ENCODE measurements around the gene ARPC5. TPM values are rescaled to one million over a fixed set of nuclear protein-coding genes. Genes with fewer than 3 reads are reported as not detected.

Gene ARPC5
- total RNA-seq, 4 donors from 2014 or later, result 71.8 to 102 (median 78.7) TPM

DNA sequence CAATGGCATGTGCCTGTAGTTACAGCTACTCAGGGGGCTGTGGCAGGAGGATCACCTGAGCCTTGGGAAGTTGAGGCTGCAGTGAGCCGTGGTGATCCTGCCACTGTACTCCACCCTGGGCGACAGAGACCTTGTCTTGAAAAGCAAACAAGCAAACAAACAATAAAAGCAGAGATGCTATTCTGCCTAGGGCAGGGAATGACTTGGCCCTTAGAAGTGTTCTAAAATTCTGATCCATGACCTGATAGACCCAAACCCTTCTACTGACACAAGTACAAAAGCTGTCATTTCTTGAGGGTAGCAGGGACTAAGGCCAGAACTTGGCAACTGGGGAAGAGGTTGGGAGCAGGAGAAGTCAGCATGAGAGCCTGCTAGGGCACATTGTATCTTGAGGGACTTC lies 29.7 kb downstream of the ARPC5 start:
- DNase-seq (ENCODE audit: low spot score in 2 of 2), result no peak
- Histone ChIP-seq H3K9me3 (no peaks in the 10 kb centered on the region), H3K4me3 (no peak overlapping the region), H3K27me3 (no peaks in the 10 kb centered on the region), H3K27ac (no peak overlapping the region), H3K36me3 (no peaks in the 10 kb centered on the region), H3K4me1 (peaks cover 0 to 40% (median 17%) of the 10 kb centered on the region in 4 donors)
- 92 to 100% methylated on average over 2 of the region's 2 CpGs for WGBS, 2 donors
- TF ChIP-seq EP300 (IDR thresholded peaks at IDR 0.05) (no peak), POLR2A (IDR thresholded peaks at IDR 0.05) (no peak)
- TF ChIP-seq, protein P1, sequence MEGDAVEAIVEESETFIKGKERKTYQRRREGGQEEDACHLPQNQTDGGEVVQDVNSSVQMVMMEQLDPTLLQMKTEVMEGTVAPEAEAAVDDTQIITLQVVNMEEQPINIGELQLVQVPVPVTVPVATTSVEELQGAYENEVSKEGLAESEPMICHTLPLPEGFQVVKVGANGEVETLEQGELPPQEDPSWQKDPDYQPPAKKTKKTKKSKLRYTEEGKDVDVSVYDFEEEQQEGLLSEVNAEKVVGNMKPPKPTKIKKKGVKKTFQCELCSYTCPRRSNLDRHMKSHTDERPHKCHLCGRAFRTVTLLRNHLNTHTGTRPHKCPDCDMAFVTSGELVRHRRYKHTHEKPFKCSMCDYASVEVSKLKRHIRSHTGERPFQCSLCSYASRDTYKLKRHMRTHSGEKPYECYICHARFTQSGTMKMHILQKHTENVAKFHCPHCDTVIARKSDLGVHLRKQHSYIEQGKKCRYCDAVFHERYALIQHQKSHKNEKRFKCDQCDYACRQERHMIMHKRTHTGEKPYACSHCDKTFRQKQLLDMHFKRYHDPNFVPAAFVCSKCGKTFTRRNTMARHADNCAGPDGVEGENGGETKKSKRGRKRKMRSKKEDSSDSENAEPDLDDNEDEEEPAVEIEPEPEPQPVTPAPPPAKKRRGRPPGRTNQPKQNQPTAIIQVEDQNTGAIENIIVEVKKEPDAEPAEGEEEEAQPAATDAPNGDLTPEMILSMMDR (IDR thresholded peaks at IDR 0.05), result no peak

DNA sequence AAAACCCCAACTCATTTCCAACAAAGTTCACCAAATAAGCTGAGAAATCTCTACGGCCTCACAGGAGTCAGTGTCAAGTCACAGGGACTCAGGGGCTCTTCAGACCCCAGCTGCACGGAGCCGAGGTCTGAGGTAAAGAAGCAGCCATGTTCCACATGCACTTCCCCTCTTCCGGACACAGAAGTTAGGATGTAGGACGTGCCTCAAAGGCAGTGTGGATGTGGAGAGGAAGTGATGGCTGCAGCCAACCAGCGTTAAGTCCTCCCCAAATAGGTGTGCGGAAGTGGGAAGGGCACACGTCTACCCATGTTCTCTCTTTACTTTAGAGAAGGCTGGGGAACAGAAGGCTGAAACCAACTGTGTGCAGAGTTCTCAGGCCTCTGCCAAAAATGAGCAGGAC lies 30.8 kb downstream of the ARPC5 start:
- TF ChIP-seq, protein P1 (IDR thresholded peaks at IDR 0.05), result no peak
- no peak for TF ChIP-seq EP300 (IDR thresholded peaks at IDR 0.05)
- TF ChIP-seq POLR2A (IDR thresholded peaks at IDR 0.05), result no peak
- 86 to 89% methylated on average over 8 of the region's 8 CpGs for WGBS, 2 donors
- Histone ChIP-seq H3K4me1 (peaks cover 0 to 29% (median 13%) of the 10 kb centered on the region in 4 donors), H3K27me3 (no peaks in the 10 kb centered on the region), H3K4me3 (no peak overlapping the region), H3K36me3 (no peaks in the 10 kb centered on the region), H3K27ac (peak overlapping the region in 2 of 4 donors; percentile 53 to 60), H3K9me3 (no peaks in the 10 kb centered on the region)
- no peak for DNase-seq (ENCODE audit: low spot score in 2 of 2)

DNA sequence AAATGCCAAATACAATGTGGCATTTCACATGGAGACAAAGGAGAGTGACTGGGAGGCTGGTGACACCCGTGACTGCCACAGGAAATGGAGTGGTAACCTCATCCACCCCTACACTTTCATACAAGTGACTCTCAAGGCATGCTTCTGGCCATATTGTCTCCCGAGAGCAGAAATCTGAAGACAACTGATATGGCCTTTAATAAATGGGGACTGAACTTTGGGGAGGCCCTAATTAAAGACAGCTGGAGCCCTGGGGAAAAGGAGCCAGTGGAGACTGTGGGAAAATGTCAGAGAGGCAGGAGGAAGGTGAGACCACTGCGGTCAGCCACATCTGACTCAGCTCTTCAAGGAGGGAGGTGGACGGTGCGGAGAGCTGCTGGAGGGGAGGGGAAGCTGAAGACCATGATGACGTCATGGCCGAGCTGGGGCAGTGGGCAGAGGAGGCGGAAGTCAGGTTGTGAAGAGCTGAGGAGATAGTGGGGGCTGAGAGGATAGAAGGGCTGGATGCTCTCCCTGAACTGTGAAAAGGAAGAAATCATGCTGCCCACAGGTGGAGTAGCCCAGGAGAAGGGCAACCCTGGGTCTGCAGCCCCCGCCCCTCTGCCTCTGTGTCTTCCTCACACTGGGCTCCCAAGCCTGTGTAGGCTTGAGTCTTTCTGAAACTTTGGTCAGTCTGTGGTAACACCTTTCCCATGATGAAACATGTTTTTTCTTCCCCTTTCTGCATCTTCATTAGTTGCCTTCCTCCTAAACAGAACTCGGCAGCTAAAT lies 31.4 kb downstream of the ARPC5 start:
- H3K4me1 ChIP-seq, result peaks cover 0 to 23% (median 11%) of the 10 kb centered on the region in 4 donors
- peak overlapping the region in 2 of 4 donors; percentile 53 to 60 for H3K27ac ChIP-seq
- no peaks in the 10 kb centered on the region for H3K9me3 ChIP-seq
- H3K36me3 ChIP-seq, result no peaks in the 10 kb centered on the region
- TF ChIP-seq, protein P1 (IDR thresholded peaks at IDR 0.05), result no peak
- no peak for TF ChIP-seq EP300 (IDR thresholded peaks at IDR 0.05)
- no peak for TF ChIP-seq POLR2A (IDR thresholded peaks at IDR 0.05)
- no peaks in the 10 kb centered on the region for H3K27me3 ChIP-seq
- no peak overlapping the region for H3K4me3 ChIP-seq
- DNase-seq (ENCODE audit: low spot score in 2 of 2), result no peak
- 46 to 58% methylated on average over 10 of the region's 10 CpGs for WGBS, 2 donors

DNA sequence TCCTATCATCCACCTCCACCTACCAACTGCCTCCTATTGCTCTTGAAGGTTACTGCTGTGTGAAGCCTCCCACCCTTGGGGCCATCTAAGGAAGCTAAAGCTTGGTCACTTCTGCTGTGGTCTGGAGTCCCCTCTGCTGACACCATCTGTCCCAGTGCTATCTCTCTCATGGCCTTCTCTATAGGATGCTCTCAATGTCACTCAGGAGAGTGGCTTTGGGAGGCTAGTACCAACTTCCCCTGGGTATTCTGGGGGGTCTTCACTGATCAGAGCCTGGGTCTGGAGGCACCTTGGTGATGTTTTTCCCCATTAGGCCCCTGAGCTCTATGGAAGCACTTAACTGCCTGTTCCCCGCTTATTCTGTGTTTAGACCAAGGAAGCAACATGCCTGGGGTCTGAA lies 33.1 kb downstream of the ARPC5 start:
- no peak for DNase-seq (ENCODE audit: low spot score in 2 of 2)
- TF ChIP-seq EP300 (IDR thresholded peaks at IDR 0.05), result no peak
- TF ChIP-seq, protein P1 (IDR thresholded peaks at IDR 0.05), result no peak
- TF ChIP-seq POLR2A (IDR thresholded peaks at IDR 0.05), result no peak
- 100% methylated on average over 1 of the region's 1 CpG for WGBS, 2 donors
- no peak overlapping the region for H3K4me3 ChIP-seq
- no peaks in the 10 kb centered on the region for H3K9me3 ChIP-seq
- no peaks in the 10 kb centered on the region for H3K36me3 ChIP-seq
- H3K4me1 ChIP-seq, result peaks cover 0 to 25% (median 6%) of the 10 kb centered on the region in 4 donors
- H3K27ac ChIP-seq, result peak overlapping the region in 1 of 4 donors; percentile 43
- H3K27me3 ChIP-seq, result no peaks in the 10 kb centered on the region

DNA sequence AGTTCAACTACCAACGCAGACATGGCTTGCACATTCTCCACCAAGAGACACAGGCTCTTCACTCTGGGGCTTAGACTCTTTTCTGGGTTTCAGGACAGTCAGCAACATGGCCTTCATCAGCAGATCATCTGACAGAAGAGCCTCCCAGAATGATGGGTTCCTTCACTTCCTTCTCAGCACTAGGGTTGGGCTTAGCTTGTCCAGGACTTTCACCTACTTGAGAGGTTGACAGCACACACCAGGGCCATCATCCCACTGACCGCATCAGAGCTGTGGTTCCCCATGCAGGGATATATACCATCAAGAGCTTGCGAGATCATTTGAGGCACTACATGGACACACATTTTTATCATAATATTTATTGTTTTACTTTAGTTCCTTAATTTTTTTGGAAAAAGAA lies 34.9 kb downstream of the ARPC5 start:
- TF ChIP-seq EP300 (IDR thresholded peaks at IDR 0.05) (no peak), POLR2A (IDR thresholded peaks at IDR 0.05) (no peak)
- TF ChIP-seq, protein P1 (IDR thresholded peaks at IDR 0.05), result no peak
- no peaks in the 10 kb centered on the region for H3K9me3 ChIP-seq
- no peak overlapping the region for H3K4me3 ChIP-seq
- no peaks in the 10 kb centered on the region for H3K27me3 ChIP-seq
- H3K4me1 ChIP-seq, result peaks cover 0 to 25% (median 6%) of the 10 kb centered on the region in 4 donors
- no peaks in the 10 kb centered on the region for H3K36me3 ChIP-seq
- 82 to 93% methylated on average over 3 of the region's 3 CpGs for WGBS, 2 donors
- no peak for DNase-seq (ENCODE audit: low spot score in 2 of 2)
- H3K27ac ChIP-seq, result no peak overlapping the region

Measured in tibial nerve (tissue), 4 donors.